GM18867 (cell line): Measurements from ENCODE around the gene TRIM46.
"Not testable (repeated sequence)": the region's sequence is repeated elsewhere in the genome, so short reads cannot be mapped to it uniquely, and the experiment has no call there.

Experiments
- ATAC-seq: cut with Tn5 transposase; IDR thresholded peaks from one replicate; pipeline ENCODE4 v1.9.1; 2021; ENCODE audit warnings: mild to moderate bottlenecking, moderate library complexity; ENCODE audit not compliant: unreplicated experiment

Gene TRIM46

GRCh38 chr1:155137154-155137949 lies 36.3 kb upstream of the TRIM46 start:
- no peak for ATAC-seq

GRCh38 chr1:155139895-155140629 lies 33.6 kb upstream of the TRIM46 start, which contains the start of gene DPM3:
Gene DPM3, minus strand, starts transcription at chr1:155140531. Its CDS starts 291 bp downstream, at chr1:155140240.
- ATAC-seq: peak; percentile 63

GRCh38 chr1:155140630-155140953 lies 33.1 kb upstream of the TRIM46 start:
- no peak for ATAC-seq

- ATAC-seq: no peak
These were observed 31.9 kb upstream of the TRIM46 start for GRCh38 chr1:155141749-155142148.

- ATAC-seq: no peak
These were observed 28.2 kb upstream of the TRIM46 start for GRCh38 chr1:155145491-155145890.

- ATAC-seq: not testable (repeated sequence)
These were observed 17.5 kb upstream of the TRIM46 start for GRCh38 chr1:155155996-155156643.

GRCh38 chr1:155158991-155159390 lies 14.7 kb upstream of the TRIM46 start:
- no peak for ATAC-seq

GRCh38 chr1:155160128-155160527 lies 13.5 kb upstream of the TRIM46 start:
- ATAC-seq: no peak

GRCh38 chr1:155162631-155163030 lies 11.0 kb upstream of the TRIM46 start:
- not testable (repeated sequence) for ATAC-seq

- ATAC-seq: not testable (repeated sequence)
These were observed 9.9 kb upstream of the TRIM46 start for GRCh38 chr1:155163785-155164184.

GRCh38 chr1:155164625-155165024 lies 9.0 kb upstream of the TRIM46 start:
- not testable (repeated sequence) for ATAC-seq

GRCh38 chr1:155166051-155166470 lies 7.6 kb upstream of the TRIM46 start:
- no peak for ATAC-seq

- no peak for ATAC-seq
These were observed 7.0 kb upstream of the TRIM46 start for GRCh38 chr1:155166471-155167165.

- ATAC-seq: peak; percentile 39
These were observed 6.2 kb upstream of the TRIM46 start for GRCh38 chr1:155167166-155168104.

GRCh38 chr1:155168105-155168445 lies 5.6 kb upstream of the TRIM46 start:
- ATAC-seq: not testable (repeated sequence)

- ATAC-seq: no peak
These were observed 5.0 kb upstream of the TRIM46 start for GRCh38 chr1:155168456-155169210.

- ATAC-seq: no peak
These were observed 4.1 kb upstream of the TRIM46 start for GRCh38 chr1:155169541-155169940.

- ATAC-seq: no peak
These were observed 3.4 kb upstream of the TRIM46 start for GRCh38 chr1:155170101-155170785.

- no peak for ATAC-seq
These were observed 2.8 kb upstream of the TRIM46 start for GRCh38 chr1:155170806-155171205.
